ENCODE results near the gene SCGB1A1. TPM values are rescaled to one million over a fixed set of nuclear protein-coding genes. Genes with fewer than 3 reads are reported as not detected.

The SCGB1A1 gene
- total RNA-seq, 3 donors from 2014 or later: not detected

- Histone ChIP-seq H3K4me1 (ENCODE audit: low read depth) (peaks cover 13% of the 10 kb centered on the region), H3K9me3 (no peaks in the 10 kb centered on the region), H3K36me3 (ENCODE audit: low read depth) (no peaks in the 10 kb centered on the region), H3K4me3 (no peak overlapping the region)
- DNase-seq: peak in 1 of 3 donors; percentile 15
- ATAC-seq: peak; percentile 4
- no peak for TF ChIP-seq CTCF (IDR thresholded peaks at IDR 0.05)
- intact Hi-C loops (cut with DNase I, micrococcal nuclease): loop anchor here in 1 of 2 donors (5.0 kb wide), 1 partner anchor 67 kb away; no protein-coding TSS in a partner anchor
Measured at GRCh38 chr11:62439785-62440602, 21.2 kb downstream of the SCGB1A1 start.

GRCh38 chr11:62443390-62444235 lies 24.8 kb downstream of the SCGB1A1 start:
- H3K36me3 ChIP-seq (ENCODE audit: low read depth): no peaks in the 10 kb centered on the region
- DNase-seq (peak in 1 of 3 donors; percentile 15), ATAC-seq (no peak)
- H3K9me3 ChIP-seq: no peaks in the 10 kb centered on the region
- no peak overlapping the region for H3K4me3 ChIP-seq
- intact Hi-C loops (cut with DNase I, micrococcal nuclease): loop anchor here in 1 of 2 donors (5.0 kb wide), 1 partner anchor 64 kb away; no protein-coding TSS in a partner anchor
- peaks cover 23% of the 10 kb centered on the region for H3K4me1 ChIP-seq (ENCODE audit: low read depth)
- TF ChIP-seq CTCF (IDR thresholded peaks at IDR 0.05): no peak

- DNase-seq: peak; percentile 47 to 71 (median 71)
- no peaks in the 10 kb centered on the region for H3K36me3 ChIP-seq (ENCODE audit: low read depth)
- H3K4me3 ChIP-seq: no peak overlapping the region
- H3K9me3 ChIP-seq: no peaks in the 10 kb centered on the region
- H3K4me1 ChIP-seq (ENCODE audit: low read depth): peaks cover 23% of the 10 kb centered on the region
- no peak for TF ChIP-seq CTCF (IDR thresholded peaks at IDR 0.05)
- ATAC-seq: peak; percentile 33
- intact Hi-C loops (cut with DNase I, micrococcal nuclease): loop anchor here in 1 of 2 donors (5.0 kb wide), 1 partner anchor 63 kb away; no protein-coding TSS in a partner anchor
Measured at GRCh38 chr11:62444236-62444833, 25.5 kb downstream of the SCGB1A1 start.

- intact Hi-C loops (cut with DNase I, micrococcal nuclease): loop anchor here in 1 of 2 donors (5.0 kb wide), 1 partner anchor 62 kb away; no protein-coding TSS in a partner anchor
- Histone ChIP-seq H3K36me3 (ENCODE audit: low read depth) (no peaks in the 10 kb centered on the region), H3K4me3 (no peak overlapping the region), H3K9me3 (no peaks in the 10 kb centered on the region), H3K4me1 (ENCODE audit: low read depth) (peaks cover 23% of the 10 kb centered on the region)
- no peak for TF ChIP-seq CTCF (IDR thresholded peaks at IDR 0.05)
- DNase-seq (peak in 1 of 3 donors; percentile 32), ATAC-seq (peak; percentile 17)
Measured at GRCh38 chr11:62444835-62445234, 26.0 kb downstream of the SCGB1A1 start.

- Histone ChIP-seq H3K9me3 (no peaks in the 10 kb centered on the region), H3K4me3 (no peak overlapping the region), H3K4me1 (ENCODE audit: low read depth) (peaks cover 20% of the 10 kb centered on the region), H3K36me3 (ENCODE audit: low read depth) (no peaks in the 10 kb centered on the region)
- TF ChIP-seq CTCF (IDR thresholded peaks at IDR 0.05): no peak
- peak; percentile 14 for ATAC-seq
- peak in 2 of 3 donors; percentile 40 to 43 for DNase-seq
- intact Hi-C loops (cut with DNase I, micrococcal nuclease): no loop called here
Measured at GRCh38 chr11:62445314-62445740, 26.5 kb downstream of the SCGB1A1 start.
